Cardiac ventricle fibroblast (primary cell): ENCODE data around the gene ARHGEF5. TPM values are rescaled to one million over a fixed set of nuclear protein-coding genes. Genes with fewer than 3 reads are reported as not detected.

ENCODE experiments used
- total RNA-seq: library from RNA; depleted of rRNA; stranded (reverse); fragments of >200 nt; gene quantifications from 2 replicates; pipeline ENCODE4 v1.2.3, GENCODE V29; 2015

The ARHGEF5 gene
- 2.2 and 2.8 TPM in 2 replicates for total RNA-seq

DNA sequence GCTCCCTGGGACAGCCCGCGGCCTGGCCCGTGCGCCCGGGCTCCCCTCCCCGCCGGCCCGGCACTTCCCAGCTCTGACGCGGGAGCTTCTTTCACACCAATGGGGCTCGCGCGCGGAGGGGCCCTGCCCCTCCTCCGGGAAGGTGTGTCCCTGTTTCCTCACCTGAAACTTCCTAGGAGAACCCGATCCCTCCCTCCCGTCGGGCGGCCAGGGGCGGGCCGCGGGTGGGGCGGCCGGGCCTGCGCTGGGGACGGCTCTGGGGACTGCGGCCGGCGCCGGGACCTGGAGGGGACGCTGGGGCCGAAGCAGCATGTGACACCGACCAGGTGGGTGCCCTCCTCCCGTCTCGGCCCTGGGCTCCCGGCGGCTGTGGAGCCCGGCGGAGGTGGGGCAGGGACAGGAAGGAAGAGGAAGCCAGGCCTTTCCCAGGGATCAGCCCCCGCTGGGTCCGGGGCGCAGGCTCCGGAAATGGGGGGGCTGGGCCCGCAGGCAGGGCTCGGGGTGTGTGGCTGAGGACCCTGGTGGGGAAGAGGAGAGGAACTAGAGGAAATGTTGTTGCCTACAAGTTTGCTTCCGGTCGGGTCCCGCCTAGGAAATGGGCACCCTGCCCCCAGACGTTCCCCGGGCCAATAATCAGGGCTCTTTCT lies at the start of gene ARHGEF5:
ARHGEF5 (plus strand) TSS at position 227 of the 647 bp plus-strand sequence. CDS start 7,268 bp downstream, outside the sequence.

DNA sequence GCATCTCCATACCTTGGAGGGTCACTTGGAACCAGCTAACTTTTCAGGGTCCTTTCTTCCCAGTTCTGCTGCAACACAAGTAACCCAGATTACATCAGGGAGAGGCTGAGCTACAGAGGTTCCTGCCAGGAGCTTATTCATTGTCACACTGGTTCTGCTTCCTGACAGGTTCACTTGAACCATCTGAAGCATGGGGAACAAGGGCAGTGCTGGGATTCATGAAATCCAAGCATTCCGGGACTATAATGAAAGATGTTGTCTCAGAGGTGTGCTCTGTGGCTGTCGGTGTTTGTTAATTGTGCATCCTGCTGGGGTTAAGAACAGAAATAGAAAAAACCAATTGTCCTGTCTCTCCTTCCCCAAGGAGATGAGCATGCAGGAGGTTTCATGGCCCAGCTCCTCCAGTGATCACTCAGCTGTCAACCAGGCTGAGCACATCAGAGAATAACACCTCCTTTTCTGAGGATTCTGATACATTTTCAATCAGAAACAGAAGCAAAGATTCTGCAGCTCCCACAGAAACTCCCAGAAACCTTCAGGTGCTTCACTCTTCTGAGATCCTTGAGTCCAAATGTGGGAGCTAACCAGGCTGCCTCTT lies 43.2 kb upstream of the ARHGEF5 start, which contains the start of gene OR2A1:
OR2A1 (plus strand) TSS at position 548 of the 598 bp plus-strand sequence. CDS start 5,706 bp downstream, outside the sequence.

DNA sequence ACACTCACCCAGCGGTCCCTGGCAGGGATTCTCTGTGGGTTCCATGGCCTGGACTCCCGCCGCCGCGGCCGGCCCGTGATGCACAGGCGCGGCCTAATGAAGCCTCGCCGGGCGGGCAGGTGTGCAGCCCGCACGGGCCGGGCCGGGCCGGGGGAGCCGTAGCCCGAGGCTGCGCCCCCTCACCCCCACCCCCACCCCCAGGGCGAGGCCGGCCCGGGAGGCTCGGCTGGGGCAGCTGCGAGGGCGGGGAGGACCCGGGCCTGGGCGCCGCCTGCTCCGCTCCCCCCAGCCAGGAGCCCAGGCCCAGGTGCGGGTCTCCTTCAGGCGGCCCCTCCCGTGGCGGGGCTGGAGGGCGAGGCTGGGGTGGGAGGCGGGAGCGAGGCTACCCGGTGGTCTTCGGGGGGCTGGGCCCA lies 48.5 kb downstream of the ARHGEF5 start, which contains the start of gene NOBOX:
NOBOX (minus strand) TSS at position 45 of the 413 bp plus-strand sequence.

Other genes starting within 250 kb of the ARHGEF5 start
- not detected in 2 replicates for gene OR2A2, start 245.8 kb upstream of the ARHGEF5 start, total RNA-seq
- not detected in 2 replicates for gene OR2A14, start 232.2 kb upstream of the ARHGEF5 start, total RNA-seq
- 0.44 TPM in 1 of 2 replicates, not detected in the other for gene CTAGE4, start 171.9 kb upstream of the ARHGEF5 start, total RNA-seq
- 1.7 and 2.9 TPM in 2 replicates for gene ARHGEF35, start 159.6 kb upstream of the ARHGEF5 start, total RNA-seq
- gene OR2A42, start 115.8 kb upstream of the ARHGEF5 start, total RNA-seq, result 0.12 TPM in 1 of 2 replicates, not detected in the other
- gene OR2A7, start 90.6 kb upstream of the ARHGEF5 start, total RNA-seq, result 0.20 and 1.3 TPM in 2 replicates
- 0.10 TPM in 1 of 2 replicates, not detected in the other for gene CTAGE8, start 86.1 kb upstream of the ARHGEF5 start, total RNA-seq
- 0.05 TPM in 1 of 2 replicates, not detected in the other for gene OR2A1, start 43.0 kb upstream of the ARHGEF5 start, total RNA-seq
- gene NOBOX, start 48.3 kb downstream of the ARHGEF5 start, total RNA-seq, result not detected in 2 replicates